HG02588 (cell line): ENCODE measurements around the gene ARMC2.
"Not testable (repeated sequence)": the region's sequence is repeated elsewhere in the genome, so short reads cannot be mapped to it uniquely, and the experiment has no call there.

Experiments used
- ATAC-seq: cut with Tn5 transposase; IDR thresholded peaks from one replicate; pipeline ENCODE4 v1.9.1; 2021; ENCODE audit warnings: mild to moderate bottlenecking, moderate library complexity; ENCODE audit not compliant: unreplicated experiment

Gene ARMC2

GRCh38 chr6:108948181-108948661, 100.0 kb downstream of the ARMC2 start:
- ATAC-seq, result no peak

- ATAC-seq, result no peak
Measured at GRCh38 chr6:108951351-108951953, 103.2 kb downstream of the ARMC2 start.

- ATAC-seq, result no peak
Measured at GRCh38 chr6:108952776-108953486, 104.7 kb downstream of the ARMC2 start.

GRCh38 chr6:108953681-108954080, 105.5 kb downstream of the ARMC2 start:
- no peak for ATAC-seq

GRCh38 chr6:108955329-108955949, 107.2 kb downstream of the ARMC2 start:
- no peak for ATAC-seq

GRCh38 chr6:108957221-108957620, 109.0 kb downstream of the ARMC2 start:
- ATAC-seq, result no peak

GRCh38 chr6:108958900-108959770, 110.9 kb downstream of the ARMC2 start:
- no peak for ATAC-seq

GRCh38 chr6:108959972-108960582, 111.9 kb downstream of the ARMC2 start:
- ATAC-seq, result no peak

- ATAC-seq, result no peak
Measured at GRCh38 chr6:108960601-108961000, 112.4 kb downstream of the ARMC2 start.

GRCh38 chr6:108961077-108961476, 112.9 kb downstream of the ARMC2 start:
- ATAC-seq, result no peak

- no peak for ATAC-seq
Measured at GRCh38 chr6:108961985-108962384, 113.8 kb downstream of the ARMC2 start.

GRCh38 chr6:108966251-108966650, 118.0 kb downstream of the ARMC2 start:
- ATAC-seq, result no peak

- no peak for ATAC-seq
Measured at GRCh38 chr6:108966855-108967755, 118.9 kb downstream of the ARMC2 start.

- ATAC-seq, result no peak
Measured at GRCh38 chr6:108968325-108969316, 120.4 kb downstream of the ARMC2 start.

GRCh38 chr6:108969776-108970175, 121.6 kb downstream of the ARMC2 start:
- ATAC-seq, result no peak

- no peak for ATAC-seq
Measured at GRCh38 chr6:108974201-108974600, 126.0 kb downstream of the ARMC2 start.

- ATAC-seq, result not testable (repeated sequence)
Measured at GRCh38 chr6:108978638-108979037, 130.4 kb downstream of the ARMC2 start.
